Left lung (tissue), 10 donors: Measurements from ENCODE around the gene UBE2Q2. TPM values are rescaled to one million over a fixed set of nuclear protein-coding genes. Genes with fewer than 3 reads are reported as not detected.
A peak's percentile ranks its signal among the peaks of the same experiment; 100 is the strongest.

ENCODE experiments used
- ATAC-seq: fragments of 200-7000 bp; cut with Tn5 transposase; one replicate; pipeline ENCODE4 v1.9.1; 2020; ENCODE audit warnings: moderate library complexity
- DNase-seq, 4 donors: peaks; one replicate each; pipeline ENCODE4 v3.0.0-alpha.2; 2013 to 2020
- H3K27ac ChIP-seq, 2 donors: fragments of 200-600 bp; sonication (generic) in 1 of 2; one replicate each; pipeline versions ENCODE4 v1.5.0 to v1.8.0; 2020 to 2021
- H3K27me3 ChIP-seq, 2 donors: fragments of 200-600 bp; sonication (generic) in 1 of 2; one replicate each; pipeline versions ENCODE4 v1.5.0 to v1.8.0; 2020 to 2021
- H3K36me3 ChIP-seq, 2 donors: fragments of 200-600 bp; sonication (generic) in 1 of 2; one replicate each; pipeline versions ENCODE4 v1.5.0 to v1.8.0; 2020 to 2021
- H3K4me1 ChIP-seq, 2 donors: fragments of 200-600 bp; one replicate each; pipeline ENCODE4 v1.8.0; 2021
- H3K4me3 ChIP-seq, 2 donors: fragments of 200-600 bp; sonication (generic) in 1 of 2; one replicate each; pipeline versions ENCODE4 v1.5.0 to v1.8.0; 2020 to 2021; ENCODE audit warnings: mild to moderate bottlenecking in 1 of 2
- H3K9me3 ChIP-seq, 2 donors: fragments of 200-600 bp; sonication (generic) in 1 of 2; one replicate each; pipeline versions ENCODE4 v1.5.0 to v1.8.0; 2020 to 2021
- intact Hi-C, 2 donors: fragments of 100-400 bp; cut with DNase I; formaldehyde crosslinking; loops; one replicate each; pipeline versions ENCODE4 v1.11.2 to v1.14.2; 2022
- polyA plus RNA-seq, 6 donors: library from polyadenylated mRNA; unstranded; fragments of 120-200 nt; gene quantifications; one replicate each; pipeline ENCODE4 v1.2.1, GENCODE V29; 2013; ENCODE audit not compliant: insufficient read length in 6 of 6
- total RNA-seq, 2 donors: library from RNA; stranded (reverse); fragmentation: NEBNext Ultra II Directional; extraction: Animal tissue kit (Norgen Biotek cat#: 25700); gene quantifications; one replicate each; pipeline ENCODE4 v1.2.1, GENCODE V29; 2021
- TF ChIP-seq, protein P1 (sequence below), 2 donors: fragments of 200-600 bp; sonication (generic) in 1 of 2; IDR thresholded peaks; one replicate each; pipeline versions ENCODE4 v1.5.0 to v1.8.0; 2021; ENCODE audit warnings: antibody characterized with exemption in 2 of 2
- donor health status: DM: no; HTN: yes; CAD: no.
- donor health status: DM: no; HTN: no; CAD: no.

UBE2Q2 gene
- total and polyA plus RNA-seq, 8 donors, result 30.4 to 64.6 (median 53.1) TPM

DNA sequence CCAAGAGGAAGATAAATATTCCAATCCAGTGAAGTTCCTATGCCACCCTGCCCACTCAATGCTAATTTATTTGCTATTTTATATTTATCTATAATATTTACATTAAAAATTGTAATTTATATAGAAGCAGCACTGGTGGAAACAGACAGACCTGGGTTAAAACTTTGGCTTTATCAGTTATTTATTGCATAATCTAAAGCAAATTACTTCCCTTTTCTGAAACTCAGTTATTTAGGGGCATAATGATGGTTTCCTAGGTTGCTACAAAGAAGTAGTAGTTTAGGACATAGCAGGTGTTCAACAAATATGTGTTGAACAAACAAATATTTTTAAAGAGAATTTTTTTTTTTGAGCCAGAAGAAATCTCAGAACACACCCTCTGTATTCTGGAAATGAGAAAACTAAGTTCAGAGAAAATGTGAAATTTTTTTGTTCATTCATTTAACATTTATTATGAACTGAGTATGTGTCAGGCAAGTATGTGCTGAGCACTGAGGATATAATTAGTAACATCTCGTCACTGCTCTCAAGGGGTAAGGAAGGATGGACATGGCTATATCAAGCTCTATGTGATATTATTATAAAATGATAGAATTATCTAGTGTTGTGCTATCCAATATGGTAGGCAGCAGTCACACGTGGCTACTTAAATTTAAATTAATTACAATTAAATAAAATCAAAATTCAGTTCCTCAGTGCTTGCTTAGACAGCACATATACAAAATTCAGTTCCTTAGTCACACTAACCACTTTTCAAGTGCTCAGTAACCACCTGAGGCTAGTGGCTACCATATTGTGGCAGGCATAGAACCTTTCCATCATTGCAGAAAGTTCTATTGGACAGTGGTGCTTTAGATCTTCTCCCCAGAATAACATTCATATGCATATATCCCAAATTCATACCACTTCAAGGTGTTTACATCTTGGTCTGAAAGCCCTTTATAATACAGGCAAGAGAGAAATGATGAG lies 7.0 kb upstream of the UBE2Q2 start:
- Histone ChIP-seq H3K9me3 (no peaks in the 10 kb centered on the region), H3K4me1 (peaks cover 0 to 25% of the 10 kb centered on the region in 2 donors), H3K36me3 (no peaks in the 10 kb centered on the region), H3K27ac (peak overlapping the region in 1 of 2 donors; percentile 35), H3K4me3 (no peak overlapping the region), H3K27me3 (no peaks in the 10 kb centered on the region)
- TF ChIP-seq, protein P1, sequence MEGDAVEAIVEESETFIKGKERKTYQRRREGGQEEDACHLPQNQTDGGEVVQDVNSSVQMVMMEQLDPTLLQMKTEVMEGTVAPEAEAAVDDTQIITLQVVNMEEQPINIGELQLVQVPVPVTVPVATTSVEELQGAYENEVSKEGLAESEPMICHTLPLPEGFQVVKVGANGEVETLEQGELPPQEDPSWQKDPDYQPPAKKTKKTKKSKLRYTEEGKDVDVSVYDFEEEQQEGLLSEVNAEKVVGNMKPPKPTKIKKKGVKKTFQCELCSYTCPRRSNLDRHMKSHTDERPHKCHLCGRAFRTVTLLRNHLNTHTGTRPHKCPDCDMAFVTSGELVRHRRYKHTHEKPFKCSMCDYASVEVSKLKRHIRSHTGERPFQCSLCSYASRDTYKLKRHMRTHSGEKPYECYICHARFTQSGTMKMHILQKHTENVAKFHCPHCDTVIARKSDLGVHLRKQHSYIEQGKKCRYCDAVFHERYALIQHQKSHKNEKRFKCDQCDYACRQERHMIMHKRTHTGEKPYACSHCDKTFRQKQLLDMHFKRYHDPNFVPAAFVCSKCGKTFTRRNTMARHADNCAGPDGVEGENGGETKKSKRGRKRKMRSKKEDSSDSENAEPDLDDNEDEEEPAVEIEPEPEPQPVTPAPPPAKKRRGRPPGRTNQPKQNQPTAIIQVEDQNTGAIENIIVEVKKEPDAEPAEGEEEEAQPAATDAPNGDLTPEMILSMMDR (IDR thresholded peaks at IDR 0.05), result no peak
- no peak for DNase-seq
- no peak for ATAC-seq
- intact Hi-C loops, result no loop called here

DNA sequence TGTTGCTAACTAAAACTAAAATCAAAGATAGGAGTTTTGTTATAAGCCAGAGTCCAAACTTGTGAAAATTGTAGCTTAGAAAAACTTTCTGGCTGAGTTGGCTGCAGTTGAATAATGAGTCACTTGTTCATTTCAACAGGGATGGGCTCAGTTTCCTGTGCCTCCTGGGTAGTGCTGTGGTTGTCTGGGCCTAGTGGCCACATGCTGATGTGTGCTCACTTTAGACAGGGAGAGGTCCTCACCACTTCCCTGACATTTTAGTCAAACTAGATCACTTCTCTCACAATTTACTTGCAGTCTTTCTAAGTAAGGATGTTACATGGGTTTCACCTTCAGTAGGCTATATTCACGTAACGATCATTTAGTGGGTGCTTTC lies 6.3 kb upstream of the UBE2Q2 start:
- TF ChIP-seq, protein P1 (IDR thresholded peaks at IDR 0.05), result no peak
- no peaks in the 10 kb centered on the region for H3K9me3 ChIP-seq
- no peaks in the 10 kb centered on the region for H3K36me3 ChIP-seq
- peak overlapping the region in 1 of 2 donors; percentile 35 for H3K27ac ChIP-seq
- ATAC-seq (peak; percentile 83), DNase-seq (no peak)
- no peaks in the 10 kb centered on the region for H3K27me3 ChIP-seq
- intact Hi-C loops, result no loop called here
- H3K4me3 ChIP-seq, result no peak overlapping the region
- peaks cover 0 to 25% of the 10 kb centered on the region in 2 donors for H3K4me1 ChIP-seq

DNA sequence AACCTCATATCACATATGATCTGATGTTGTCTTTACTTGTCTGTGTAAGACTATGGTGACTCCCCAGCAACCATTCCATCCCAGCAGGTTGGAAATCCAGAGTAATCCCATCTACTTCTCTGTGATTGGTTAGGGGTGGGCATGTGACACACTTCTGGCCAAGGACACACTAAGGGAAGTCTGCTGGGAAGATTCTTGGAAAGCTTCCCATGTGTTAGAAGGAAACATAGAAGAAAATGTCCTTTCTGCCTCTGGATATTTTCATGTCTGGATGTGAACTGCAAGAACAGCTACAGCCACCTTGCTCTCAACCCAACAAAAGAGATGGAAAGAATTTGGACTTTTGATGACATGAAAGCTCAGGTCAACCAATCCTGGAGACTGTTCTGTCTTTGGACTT lies 2.6 kb upstream of the UBE2Q2 start:
- TF ChIP-seq, protein P1 (IDR thresholded peaks at IDR 0.05), result no peak

DNA sequence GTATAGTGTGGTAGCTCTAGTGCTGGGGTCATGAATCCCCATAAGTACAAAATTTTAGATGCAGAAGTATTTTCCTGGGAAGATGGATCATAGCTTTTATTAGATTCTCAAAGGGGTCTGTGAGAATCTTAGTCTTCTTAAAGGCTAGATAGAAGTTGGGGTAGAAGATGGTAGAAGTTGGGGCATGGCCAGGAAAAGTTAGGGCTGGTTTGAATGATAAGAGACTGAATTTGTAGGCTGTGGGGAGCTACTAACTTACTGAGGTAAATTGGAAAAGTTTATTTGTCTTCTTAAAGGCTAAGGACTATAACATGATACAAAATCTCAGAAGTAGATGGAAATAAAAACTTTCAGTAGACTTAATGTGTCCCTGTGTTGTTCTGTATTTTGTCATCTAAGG lies 1.6 kb upstream of the UBE2Q2 start:
- H3K4me3 ChIP-seq, result no peak overlapping the region
- H3K27me3 ChIP-seq, result no peaks in the 10 kb centered on the region
- DNase-seq, result no peak
- H3K9me3 ChIP-seq, result no peaks in the 10 kb centered on the region
- no peak for ATAC-seq
- H3K36me3 ChIP-seq, result no peaks in the 10 kb centered on the region
- H3K4me1 ChIP-seq, result peaks cover 8 to 39% of the 10 kb centered on the region in 2 donors
- intact Hi-C loops, result no loop called here
- H3K27ac ChIP-seq, result no peak overlapping the region
- TF ChIP-seq, protein P1 (IDR thresholded peaks at IDR 0.05), result no peak

More for the DNA sequence above, 2.6 kb upstream of the UBE2Q2 start:
- peak in 2 of 4 donors; percentile 39 to 65 for DNase-seq
- Histone ChIP-seq H3K9me3 (no peaks in the 10 kb centered on the region), H3K4me3 (no peak overlapping the region), H3K27me3 (no peaks in the 10 kb centered on the region), H3K27ac (no peak overlapping the region), H3K36me3 (no peaks in the 10 kb centered on the region), H3K4me1 (peaks cover 8 to 40% of the 10 kb centered on the region in 2 donors)
- no peak for ATAC-seq
- intact Hi-C loops, result no loop called here
